Neural cell (in vitro differentiated cells): ENCODE measurements around the gene SWAP70. TPM values are rescaled to one million over a fixed set of nuclear protein-coding genes. Genes with fewer than 3 reads are reported as not detected.

Source experiments
- H2AFZ ChIP-seq: fragments of 200-600, 300-800 bp; sonication (generic), shearing (Covaris generic); 2 replicates; pipeline ENCODE4 v1.6.0; 2014; ENCODE audit warnings: low read depth, mild to moderate bottlenecking, antibody characterized with exemption, low read length, moderate library complexity
- H3F3A ChIP-seq: fragments of 200-600 bp; shearing (Covaris generic); 2 replicates; pipeline ENCODE4 v1.6.1; 2016; ENCODE audit warnings: mild to moderate bottlenecking, moderate library complexity, mixed read lengths, antibody characterized with exemption, low read length; ENCODE audit not compliant: insufficient read depth, poor library complexity, severe bottlenecking
- H3K27ac ChIP-seq: fragments of 200-600, 300-800 bp; sonication (generic), shearing (Covaris generic); 2 replicates; pipeline ENCODE4 v1.5.1; 2014; ENCODE audit warnings: mild to moderate bottlenecking, low read length, moderate library complexity
- H3K27me3 ChIP-seq: fragments of 300-800, 200-600 bp; sonication (generic), shearing (Covaris generic); 2 replicates; pipeline ENCODE4 v1.6.0; 2014; ENCODE audit warnings: mild to moderate bottlenecking, low read depth, low read length, moderate library complexity; ENCODE audit not compliant: insufficient read depth
- H3K36me3 ChIP-seq: fragments of 300-800, 200-600 bp; sonication (generic), shearing (Covaris generic); 2 replicates; pipeline ENCODE4 v1.5.1; 2014; ENCODE audit warnings: mild to moderate bottlenecking, antibody characterized with exemption, low read length, moderate library complexity; ENCODE audit not compliant: insufficient read depth
- H3K4me2 ChIP-seq: fragments of 300-800, 200-600 bp; sonication (generic), shearing (Covaris generic); 2 replicates; pipeline ENCODE4 v1.6.0; 2014; ENCODE audit warnings: mild to moderate bottlenecking, low read length
- H3K4me3 ChIP-seq: fragments of 300-800, 200-600 bp; sonication (generic), shearing (Covaris generic); 2 replicates; pipeline ENCODE4 v1.5.1; 2014; ENCODE audit warnings: mild to moderate bottlenecking, low read length, moderate library complexity
- H3K79me2 ChIP-seq: fragments of 200-600 bp; shearing (Covaris generic); replicated peaks from 2 replicates; pipeline ENCODE4 v1.6.0; 2014; ENCODE audit warnings: mild to moderate bottlenecking, low read length, moderate library complexity; ENCODE audit not compliant: insufficient read depth
- H3K9ac ChIP-seq: fragments of 300-800, 200-600 bp; sonication (generic), shearing (Covaris generic); 2 replicates; pipeline ENCODE4 v1.6.1; 2016; ENCODE audit warnings: mild to moderate bottlenecking, low read length, mixed read lengths
- H3K9me2 ChIP-seq: fragments of 200-600 bp; shearing (Covaris generic); 2 replicates; pipeline ENCODE4 v1.6.1; 2016; ENCODE audit warnings: mild to moderate bottlenecking, low read length, mixed read lengths; ENCODE audit not compliant: insufficient read depth
- H3K9me3 ChIP-seq: fragments of 200-600, 300-800 bp; sonication (generic), shearing (Covaris generic); 2 replicates; pipeline ENCODE4 v1.6.1; 2016; ENCODE audit warnings: mild to moderate bottlenecking, mixed run types, low read length, moderate library complexity, mixed read lengths
- H4K20me1 ChIP-seq: fragments of 200-600 bp; shearing (Covaris generic); 2 replicates; pipeline ENCODE4 v1.6.1; 2016; ENCODE audit warnings: mild to moderate bottlenecking, mixed run types; ENCODE audit not compliant: insufficient read depth
- CTCF ChIP-seq: fragments of 450-650 bp; IDR thresholded peaks from 2 replicates; pipeline ENCODE4 v1.5.1; 2014; ENCODE audit warnings: antibody characterized with exemption, mild to moderate bottlenecking, moderate library complexity; ENCODE audit not compliant: poor library complexity, severe bottlenecking
- EP300 ChIP-seq: fragments of 450-650 bp; conservative IDR thresholded peaks from 2 replicates; pipeline ENCODE4 v1.6.1; 2014; ENCODE audit warnings: antibody characterized with exemption, mild to moderate bottlenecking, moderate library complexity; ENCODE audit not compliant: poor library complexity, severe bottlenecking
- EZH2 ChIP-seq: fragments of 200-600, 300-800 bp; shearing (Covaris generic), sonication (generic); IDR thresholded peaks from 2 replicates; pipeline ENCODE4 v1.6.1; 2014; ENCODE audit warnings: antibody characterized with exemption, low read length, borderline replicate concordance, mild to moderate bottlenecking; ENCODE audit not compliant: insufficient read depth, poor library complexity, severe bottlenecking
- MXI1 ChIP-seq: fragments of 450-650 bp; conservative IDR thresholded peaks from 2 replicates; pipeline ENCODE4 v1.6.1; 2014; ENCODE audit warnings: antibody characterized with exemption, mild to moderate bottlenecking; ENCODE audit not compliant: poor library complexity, severe bottlenecking
- POLR2AphosphoS5 ChIP-seq: IDR thresholded peaks from 2 replicates; pipeline ENCODE4 v1.6.1; 2012
- RAD21 ChIP-seq: fragments of 450-650 bp; conservative IDR thresholded peaks from 2 replicates; pipeline ENCODE4 v1.6.1; 2014; ENCODE audit warnings: antibody characterized with exemption, mild to moderate bottlenecking, moderate library complexity
- REST ChIP-seq: IDR thresholded peaks from 2 replicates; pipeline ENCODE4 v1.6.1; 2012; ENCODE audit warnings: borderline replicate concordance
- SMC3 ChIP-seq: fragments of 450-650 bp; conservative IDR thresholded peaks from 2 replicates; pipeline ENCODE4 v1.6.1; 2014; ENCODE audit warnings: antibody characterized with exemption, mild to moderate bottlenecking, moderate library complexity; ENCODE audit not compliant: poor library complexity
- TAF1 ChIP-seq: IDR thresholded peaks from 2 replicates; pipeline ENCODE4 v1.6.1; 2012; ENCODE audit warnings: low read depth
- polyA plus RNA-seq: library from polyadenylated mRNA; depleted of rRNA; stranded (reverse); fragments of >200 nt; gene quantifications from 2 replicates; pipeline ENCODE4 v1.2.3, GENCODE V29; 2014

SWAP70 gene
- polyA plus RNA-seq, 1 donor from 2014 or later, result 1.4 TPM

- H3K36me3 ChIP-seq, result peaks cover 6% of the 10 kb centered on the region
- no peaks in the 10 kb centered on the region for H3K27me3 ChIP-seq
- no peak overlapping the region for H3K27ac ChIP-seq
- H3K4me3 ChIP-seq, result no peak overlapping the region
- H3K4me2 ChIP-seq, result no peak overlapping the region
- no peaks in the 10 kb centered on the region for H3K9me2 ChIP-seq
- H3K9ac ChIP-seq, result no peak overlapping the region
- H3F3A ChIP-seq, result no peaks in the 10 kb centered on the region
- no peak overlapping the region for H2AFZ ChIP-seq
- no peaks in the 10 kb centered on the region for H4K20me1 ChIP-seq
- H3K79me2 ChIP-seq, result no peaks in the 10 kb centered on the region
- TF ChIP-seq TAF1, result no peak
- TF ChIP-seq RAD21, result no peak
- TF ChIP-seq MXI1, result no peak
- no peak for TF ChIP-seq REST
- no peak for TF ChIP-seq CTCF
- TF ChIP-seq SMC3, result no peak
- no peak for TF ChIP-seq EP300
- TF ChIP-seq EZH2, result no peak
- no peak for TF ChIP-seq POLR2AphosphoS5
- H3K9me3 ChIP-seq, result no peaks in the 10 kb centered on the region
Observed at GRCh38 chr11:9789910-9790309, 126.0 kb downstream of the SWAP70 start.

- H3K9me3 ChIP-seq, result no peaks in the 10 kb centered on the region
- H4K20me1 ChIP-seq, result no peaks in the 10 kb centered on the region
- H3K27ac ChIP-seq, result no peak overlapping the region
- H3K36me3 ChIP-seq, result peaks cover 6% of the 10 kb centered on the region
- H3K4me2 ChIP-seq, result no peak overlapping the region
- no peak overlapping the region for H3K9ac ChIP-seq
- H3K4me3 ChIP-seq, result no peak overlapping the region
- no peaks in the 10 kb centered on the region for H3K9me2 ChIP-seq
- H3K27me3 ChIP-seq, result no peaks in the 10 kb centered on the region
- H3F3A ChIP-seq, result no peaks in the 10 kb centered on the region
- no peak overlapping the region for H2AFZ ChIP-seq
- no peak for TF ChIP-seq POLR2AphosphoS5
- TF ChIP-seq EZH2, result no peak
- TF ChIP-seq SMC3, result no peak
- TF ChIP-seq TAF1, result no peak
- no peak for TF ChIP-seq REST
- no peak for TF ChIP-seq RAD21
- TF ChIP-seq MXI1, result no peak
- no peak for TF ChIP-seq EP300
- TF ChIP-seq CTCF, result no peak
- no peaks in the 10 kb centered on the region for H3K79me2 ChIP-seq
Observed at GRCh38 chr11:9790703-9791102, 126.8 kb downstream of the SWAP70 start.
